Activated CD4-positive, alpha-beta T cell treated with anti-CD3 and anti-CD28 coated beads for 24 hours (primary cell): ENCODE results near the gene EML1.
"Not testable (repeated sequence)": the region's sequence is repeated elsewhere in the genome, so short reads cannot be mapped to it uniquely, and the experiment has no call there.

Source experiments
- DNase-seq, 2 donors: peaks; one replicate each; pipeline ENCODE4 v3.0.0-alpha.2; 2020; ENCODE audit warnings: low read depth in 2 of 2

EML1 gene

DNA sequence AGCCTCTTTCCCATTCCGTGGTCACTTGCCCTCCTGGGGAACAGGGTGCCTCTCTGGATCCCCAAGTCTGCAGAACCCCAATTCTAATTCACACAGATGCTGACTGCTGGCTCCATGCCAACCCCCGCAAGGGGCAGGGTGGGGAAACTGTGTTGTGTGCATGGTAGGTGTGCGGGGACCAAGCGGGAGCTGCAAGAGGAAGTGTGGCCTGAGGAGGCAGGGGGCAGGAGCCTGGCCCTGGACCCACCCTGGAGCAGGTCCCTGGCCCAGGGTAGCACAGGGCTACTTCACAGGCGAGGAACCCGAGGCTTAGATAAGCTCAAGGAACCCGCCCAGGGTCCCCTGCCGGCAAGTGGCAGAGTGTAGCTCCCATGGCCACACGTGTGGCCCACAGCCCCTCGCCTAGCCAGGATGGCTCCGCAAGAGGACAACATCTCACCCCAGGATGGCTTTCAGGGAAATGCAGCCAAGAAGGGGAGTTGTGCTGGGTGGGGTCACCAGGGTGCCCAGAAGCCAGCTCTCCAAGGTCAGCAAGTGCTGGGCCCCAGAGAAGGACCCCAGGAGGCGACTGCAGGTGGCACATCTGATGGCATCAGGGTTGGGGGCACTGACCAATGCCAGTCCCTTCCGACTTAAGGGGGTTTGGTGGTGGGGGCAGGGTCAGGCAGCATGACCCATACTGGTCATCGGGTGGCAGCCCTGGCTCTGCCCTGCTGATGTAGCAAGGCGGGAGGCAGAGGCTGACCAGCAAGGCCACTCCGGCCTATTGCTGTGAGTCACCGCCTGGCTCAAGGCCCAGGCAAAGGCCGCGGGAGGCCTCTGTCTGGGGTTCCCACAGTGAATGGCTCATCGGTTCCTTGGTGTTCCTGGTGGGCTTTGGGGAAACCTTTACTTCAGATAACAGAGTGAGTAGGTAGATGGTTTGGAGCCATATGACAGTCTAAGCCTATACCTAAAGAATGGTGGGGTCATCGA, 37.3 kb upstream of the EML1 start:
- no peak for DNase-seq

DNA sequence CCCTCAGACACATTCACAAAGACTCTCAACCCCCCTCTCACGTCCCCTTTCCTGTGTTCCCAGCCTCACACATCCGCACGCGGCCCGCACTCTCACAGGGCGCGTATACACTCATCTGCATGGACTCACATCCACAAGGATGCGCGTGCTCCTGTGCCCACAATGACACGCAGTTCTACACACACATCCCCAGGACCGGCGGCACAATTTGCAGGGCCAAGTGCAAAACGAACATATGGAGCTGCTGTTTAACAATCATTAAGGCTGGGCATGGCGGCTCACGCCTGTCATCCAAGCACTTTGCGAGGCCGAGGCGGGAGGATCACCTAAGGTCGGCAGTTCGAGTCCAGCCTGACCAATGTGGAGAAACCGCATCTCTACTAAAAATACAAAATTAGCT, 36.4 kb upstream of the EML1 start:
- DNase-seq = no peak

DNA sequence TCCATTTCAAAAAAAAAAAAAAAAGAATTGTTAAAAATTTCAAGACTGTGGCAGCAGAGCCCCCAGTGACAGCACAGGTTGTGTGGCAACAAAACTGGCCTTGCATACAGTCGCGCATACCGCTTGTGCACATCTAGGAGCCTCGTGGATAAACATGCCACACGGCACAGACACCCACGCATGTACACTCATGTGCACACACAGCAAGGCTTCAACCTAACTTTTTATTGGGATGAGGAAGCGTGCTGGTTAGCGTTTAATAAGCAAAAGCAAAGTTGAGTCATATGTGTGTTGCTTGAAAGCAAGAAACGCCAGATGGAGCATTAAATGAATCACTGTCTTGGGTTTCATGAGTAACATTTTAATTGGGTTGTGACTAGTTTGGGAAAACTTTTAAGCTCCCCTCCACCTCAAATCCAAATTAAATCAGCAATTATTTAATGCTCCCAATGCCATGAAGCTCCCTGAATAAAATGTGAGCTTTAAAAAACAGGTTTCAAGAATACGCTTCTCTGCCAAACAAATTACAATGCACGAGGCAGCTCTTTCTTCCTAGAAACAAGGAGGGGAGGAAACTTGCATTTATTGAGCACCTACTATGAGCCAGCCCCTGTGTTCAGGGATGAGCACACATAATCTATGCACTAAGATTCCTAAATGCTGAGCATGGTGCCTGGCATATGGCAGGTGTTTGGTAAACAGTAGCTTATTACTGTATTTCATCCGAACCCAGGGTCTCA, 35.7 kb upstream of the EML1 start:
- no peak for DNase-seq

DNA sequence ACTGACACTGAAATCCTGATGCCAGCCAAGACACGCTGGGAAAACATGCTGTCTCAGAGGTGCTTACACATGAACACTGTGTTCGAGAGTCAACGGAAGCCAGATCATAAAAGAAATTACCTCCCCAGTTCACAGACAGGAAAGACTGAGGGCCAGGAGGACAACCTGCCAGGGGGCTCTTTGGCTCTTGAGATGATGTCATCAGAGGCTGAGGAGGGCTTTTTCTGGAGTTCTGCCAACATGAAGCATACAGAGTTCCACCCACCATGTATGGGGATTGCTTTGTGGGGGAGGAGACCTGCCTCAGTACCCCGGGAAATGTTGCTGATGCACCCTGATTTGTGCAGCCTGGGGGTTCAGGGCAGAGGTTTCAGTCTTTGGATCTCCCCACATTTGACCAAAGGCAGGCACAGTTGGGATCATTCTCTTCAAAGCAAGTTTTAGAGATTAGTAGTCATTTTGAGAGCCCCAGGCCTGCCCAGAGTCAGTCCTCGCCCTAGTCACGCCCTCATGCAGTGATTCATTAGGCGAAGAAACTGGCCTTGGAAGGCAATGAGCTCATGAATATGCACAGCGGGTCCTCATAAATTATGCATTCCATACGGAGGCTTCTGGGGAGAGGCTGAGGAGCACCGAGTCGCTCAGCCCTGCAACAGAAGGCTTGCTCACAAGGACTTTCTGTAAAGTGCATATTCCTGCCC, 34.9 kb upstream of the EML1 start:
- DNase-seq = no peak

DNA sequence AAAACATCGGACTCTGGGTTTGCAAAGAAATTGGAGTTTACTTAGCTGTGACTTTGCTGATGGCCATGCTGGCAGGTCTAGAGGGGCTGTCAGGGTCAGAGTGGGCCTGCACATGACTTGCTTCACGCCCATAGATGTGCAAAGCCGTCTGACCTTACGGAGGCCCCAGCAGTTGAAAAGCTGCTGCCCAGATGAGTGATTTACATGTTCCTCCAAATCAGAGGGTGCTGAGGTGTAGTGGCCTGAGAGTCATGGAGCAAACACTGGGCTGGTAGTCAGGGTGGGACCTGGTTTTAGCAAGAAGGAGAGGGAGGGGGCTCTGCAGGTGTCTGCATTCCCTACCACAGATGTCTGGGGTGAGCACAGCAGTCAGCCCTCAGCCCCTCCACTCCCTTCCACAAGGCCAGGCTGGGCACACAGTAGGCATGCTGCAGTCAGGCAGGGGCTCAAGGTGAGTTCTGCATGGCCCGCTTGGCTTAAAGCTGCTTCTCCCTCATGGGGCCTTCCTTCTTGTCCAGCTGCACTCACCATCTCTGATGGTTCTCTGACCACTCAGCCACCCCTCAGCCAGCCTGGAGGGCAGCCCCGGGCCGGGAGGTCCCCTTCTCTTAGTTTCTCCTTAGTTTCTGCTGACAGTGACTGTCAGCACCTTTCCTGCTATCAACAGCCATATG, 34.2 kb upstream of the EML1 start:
- DNase-seq = no peak

DNA sequence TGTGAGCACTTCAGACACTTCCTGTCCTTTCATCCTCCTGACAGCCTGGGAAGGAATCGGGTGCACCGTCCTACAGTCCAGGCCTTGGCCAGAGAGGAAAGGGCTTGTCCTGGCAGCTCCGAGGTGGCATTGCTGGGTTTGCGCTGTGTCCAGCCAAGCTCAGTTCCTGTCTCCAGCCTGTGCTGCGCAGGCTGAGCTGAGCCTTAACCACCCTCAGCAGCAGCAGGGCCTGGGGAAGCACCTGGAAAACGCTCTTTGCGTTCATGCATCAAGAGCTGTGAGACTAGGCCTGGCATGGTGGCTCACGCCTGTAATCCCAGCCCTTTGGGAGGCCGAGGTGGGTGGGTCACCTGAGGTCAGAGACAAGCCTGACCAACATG, 33.7 kb upstream of the EML1 start:
- DNase-seq = no peak

DNA sequence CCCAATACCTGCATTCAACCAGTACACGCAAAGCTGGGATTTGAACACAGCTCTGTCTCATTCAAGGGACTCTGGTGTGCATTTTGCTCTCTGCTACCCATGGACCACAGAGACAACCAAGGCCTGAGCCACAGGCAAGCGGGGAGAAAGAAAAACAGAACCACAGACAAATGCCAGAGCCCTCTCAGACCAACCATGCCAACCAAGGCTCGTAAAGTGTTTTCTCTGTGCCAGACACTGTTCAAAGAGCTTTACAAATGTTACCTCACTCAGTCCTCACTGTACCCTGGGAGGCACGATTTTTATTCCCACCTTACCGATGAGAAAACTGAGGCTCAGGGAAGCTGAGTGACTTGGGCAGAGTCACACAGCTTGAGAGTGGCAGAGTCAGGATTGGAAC, 32.4 kb upstream of the EML1 start:
- DNase-seq = no peak

DNA sequence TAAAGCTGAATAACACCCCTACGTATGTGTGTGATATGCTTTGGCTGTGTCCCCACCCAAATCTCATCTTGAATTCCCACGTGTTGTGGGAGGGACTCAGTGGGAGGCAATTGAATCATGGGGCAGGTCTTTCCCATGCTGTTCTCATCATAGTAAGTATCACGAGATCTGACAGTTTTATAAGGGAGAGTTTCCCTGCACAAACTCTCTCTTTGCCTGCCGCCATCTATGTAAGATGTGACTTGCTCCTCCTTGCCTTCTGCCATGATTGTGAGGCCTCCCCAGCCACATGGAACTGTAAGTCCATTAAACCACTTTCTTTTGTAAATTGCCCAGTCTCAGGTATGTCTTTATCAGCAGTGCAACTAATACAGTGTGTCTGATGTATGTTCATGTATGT, 30.3 kb upstream of the EML1 start:
- not testable (repeated sequence) for DNase-seq

DNA sequence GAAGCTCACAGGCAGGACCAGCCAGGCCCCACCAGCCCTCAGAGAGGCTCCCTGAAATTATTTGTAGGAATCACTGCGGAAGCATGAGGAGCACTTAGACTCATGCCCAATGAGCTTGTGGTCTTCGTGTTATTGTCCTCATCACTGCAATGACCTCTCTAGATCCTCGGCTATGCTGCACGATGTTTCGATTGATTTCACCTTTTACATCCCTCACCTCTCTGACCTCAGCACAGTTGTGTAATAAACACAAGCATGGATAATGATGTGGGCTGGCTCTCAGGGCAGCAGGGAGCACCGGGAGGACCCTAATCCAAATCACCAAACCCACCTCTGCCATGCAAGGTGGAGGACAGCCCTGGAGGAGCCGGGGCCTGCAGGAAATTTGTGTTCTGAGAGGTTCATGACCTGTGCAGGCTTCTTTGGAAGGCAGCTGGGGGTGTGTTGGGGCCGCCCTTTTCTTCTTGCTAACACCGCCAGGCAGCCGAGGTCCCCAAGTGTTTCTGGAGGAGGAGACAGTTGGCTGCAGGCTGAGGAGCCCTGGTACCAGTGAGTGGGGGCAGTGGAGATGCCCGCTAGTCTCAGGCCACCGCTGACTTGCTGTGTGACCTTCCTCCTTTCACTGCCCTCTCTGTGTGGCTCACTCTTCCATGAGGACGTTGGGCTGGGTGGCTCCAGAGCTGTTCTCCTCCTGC, 29.5 kb upstream of the EML1 start:
- DNase-seq = no peak

DNA sequence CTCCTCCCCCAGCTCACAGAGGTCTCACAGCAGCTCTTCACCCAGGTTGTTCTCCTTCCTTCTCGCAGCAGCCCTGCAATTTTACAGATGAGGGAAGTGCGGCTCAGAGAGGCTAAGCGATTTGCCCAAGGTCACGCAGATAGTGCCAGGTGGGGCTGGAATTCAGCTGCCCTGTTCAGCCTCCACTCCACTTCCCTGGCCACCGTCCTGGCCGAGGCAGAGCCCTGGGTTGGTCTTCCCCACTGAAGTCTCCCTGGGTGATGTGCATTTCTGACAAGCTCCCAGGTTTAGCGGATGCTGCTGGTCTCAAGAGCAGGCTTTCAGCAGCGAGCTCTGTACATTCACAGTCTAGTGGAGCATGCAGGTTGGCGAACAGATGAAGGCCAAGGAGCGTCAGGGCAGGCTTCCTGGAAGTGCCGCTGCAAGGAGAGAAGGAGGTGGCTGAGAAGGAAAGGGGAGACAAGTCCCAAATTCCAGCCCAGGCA, 28.9 kb upstream of the EML1 start:
- DNase-seq = no peak

DNA sequence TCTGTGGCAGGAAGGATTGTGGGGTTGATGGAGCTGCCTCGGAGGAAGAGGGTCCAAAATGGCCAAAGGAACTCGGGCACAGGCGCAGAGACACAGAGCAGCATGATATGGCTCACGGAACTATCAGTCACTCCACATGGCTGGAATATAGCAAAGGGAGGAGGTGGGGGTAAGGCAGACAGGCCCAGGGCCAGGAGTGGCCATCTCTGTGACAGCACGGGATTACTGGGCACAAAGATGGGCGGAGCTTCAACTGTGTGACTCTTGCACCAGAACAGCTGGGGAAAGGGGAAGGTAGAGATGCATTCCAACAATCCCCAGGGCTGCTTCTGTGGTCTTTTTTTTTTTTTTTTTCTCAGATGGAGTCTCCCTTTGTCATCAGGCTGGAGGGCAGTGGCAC, 24.8 kb upstream of the EML1 start:
- no peak for DNase-seq

DNA sequence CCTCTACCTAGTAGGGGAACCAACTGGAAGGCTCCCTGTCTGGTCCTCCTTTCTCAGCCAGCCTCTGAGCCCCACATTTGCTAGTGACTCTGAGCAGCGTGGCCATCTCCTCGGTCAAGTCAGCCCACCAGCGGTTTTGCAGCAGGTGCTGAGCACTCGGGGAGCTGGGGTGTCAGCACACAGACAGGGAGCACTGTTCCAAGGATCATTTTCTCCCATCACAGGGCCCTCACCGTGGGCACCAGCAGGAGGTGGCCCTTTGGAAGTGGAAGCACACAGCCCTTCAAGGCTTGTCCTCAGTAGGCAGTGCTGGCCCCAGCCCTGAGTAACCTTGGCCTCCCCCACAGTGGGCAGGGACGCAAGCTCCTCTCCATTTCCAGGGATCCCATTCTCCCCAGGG, 24.1 kb upstream of the EML1 start:
- DNase-seq = no peak

DNA sequence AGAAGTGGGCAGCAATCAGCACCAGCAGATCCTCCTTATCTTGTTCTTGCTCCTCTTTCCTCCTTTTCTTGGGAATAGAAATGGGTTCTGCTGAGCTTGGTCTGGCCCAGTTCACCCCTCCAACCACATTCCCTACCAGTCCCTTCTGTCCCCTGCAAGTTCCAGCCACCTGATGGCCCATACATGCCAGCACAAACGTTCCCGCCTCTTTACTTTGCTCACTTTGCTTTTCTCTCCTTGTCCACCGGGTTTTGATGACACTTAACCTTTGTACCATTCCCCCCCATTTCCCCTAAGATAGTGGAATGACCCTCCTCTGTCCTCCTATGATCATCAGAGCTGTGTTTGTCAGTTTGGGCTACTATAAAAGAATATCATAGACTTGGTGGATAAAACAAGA, 23.4 kb upstream of the EML1 start:
- no peak for DNase-seq

DNA sequence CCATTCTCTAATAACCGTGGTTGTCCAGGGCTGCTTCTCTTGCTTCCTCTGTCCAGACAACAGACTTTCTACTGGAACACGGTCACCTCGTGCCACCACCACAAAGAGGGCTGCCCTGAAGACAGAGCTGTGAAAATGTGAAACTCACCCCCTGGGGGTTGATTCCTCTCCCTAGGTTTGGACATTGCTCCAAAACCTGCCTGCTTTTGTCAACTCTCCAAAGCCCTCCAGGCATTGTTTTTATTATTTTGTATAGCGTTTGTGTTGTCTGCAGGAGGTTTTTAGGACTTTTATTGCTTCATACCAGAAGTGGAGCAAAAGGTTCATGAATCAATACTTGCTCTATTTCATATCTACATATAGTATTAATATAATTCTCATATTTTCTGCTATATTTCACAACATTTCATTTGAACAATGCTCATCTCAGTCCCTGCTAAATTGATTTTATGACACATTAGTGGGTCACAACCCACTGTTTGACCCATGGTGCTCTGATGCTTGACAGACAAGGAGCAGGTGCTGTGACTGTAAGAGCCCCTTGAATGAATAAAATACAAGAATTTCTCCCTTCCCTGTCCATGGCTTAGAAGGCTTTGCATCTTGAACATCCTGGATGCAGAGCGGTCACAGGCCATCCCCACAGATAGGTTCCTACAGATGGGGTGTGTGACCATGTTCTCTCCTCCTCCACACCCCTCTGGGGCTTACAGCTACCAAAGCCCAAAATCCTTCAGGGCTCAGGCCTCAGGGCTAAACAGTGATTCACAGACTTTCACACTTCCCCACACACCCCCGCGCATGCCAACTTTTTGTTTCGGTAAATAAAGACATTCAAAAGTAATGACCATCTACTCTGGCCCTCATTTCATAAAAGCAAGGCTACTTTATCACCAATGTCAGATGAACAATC, 20.6 kb upstream of the EML1 start:
- no peak for DNase-seq

DNA sequence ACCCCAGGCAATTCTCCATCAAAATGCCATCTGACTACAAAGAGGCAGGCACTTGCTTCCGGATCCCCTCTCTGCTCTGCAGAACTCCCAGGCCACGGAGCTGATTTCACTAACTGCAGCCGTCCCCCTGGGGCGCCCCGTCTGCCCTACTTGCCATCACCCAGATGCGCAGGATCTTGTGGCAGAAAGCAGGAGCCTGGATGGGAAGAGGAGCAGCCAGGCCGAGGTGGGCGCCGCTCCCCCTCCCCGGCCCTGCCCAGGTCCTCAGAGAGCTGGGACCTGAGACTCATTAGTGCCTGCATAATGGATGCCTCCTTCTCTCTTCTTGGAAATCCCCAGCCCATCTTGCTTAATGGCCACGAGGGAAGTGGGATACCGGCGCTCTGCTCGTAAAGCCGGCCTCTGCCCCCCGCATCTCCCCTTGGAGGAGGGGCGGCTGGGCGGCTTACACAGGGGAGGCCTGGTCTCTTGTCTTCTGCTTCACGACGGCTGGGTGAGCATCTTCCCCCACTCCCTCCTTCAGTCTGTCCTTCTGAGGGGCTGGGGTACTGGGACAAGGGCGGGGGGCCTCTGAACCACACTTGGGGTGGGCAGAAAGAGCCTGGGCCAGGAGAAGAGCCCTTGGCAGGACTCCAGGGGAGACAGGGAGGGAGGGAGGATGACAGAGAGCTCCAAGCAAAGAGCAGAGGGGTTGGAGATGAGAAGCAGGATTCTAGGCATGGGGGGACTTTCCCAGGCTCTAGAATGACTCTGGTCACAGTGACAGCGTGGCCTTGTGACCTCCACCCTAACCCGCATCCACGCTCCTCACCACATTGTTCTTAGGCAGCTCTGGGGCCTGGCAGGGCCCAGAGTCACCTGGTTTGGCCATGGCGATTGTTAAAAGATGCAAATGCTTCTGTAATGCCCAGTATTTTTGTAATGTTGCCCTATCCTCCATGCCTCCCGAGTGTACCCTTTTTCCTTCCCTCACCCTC, 19.4 kb upstream of the EML1 start:
- no peak for DNase-seq

DNA sequence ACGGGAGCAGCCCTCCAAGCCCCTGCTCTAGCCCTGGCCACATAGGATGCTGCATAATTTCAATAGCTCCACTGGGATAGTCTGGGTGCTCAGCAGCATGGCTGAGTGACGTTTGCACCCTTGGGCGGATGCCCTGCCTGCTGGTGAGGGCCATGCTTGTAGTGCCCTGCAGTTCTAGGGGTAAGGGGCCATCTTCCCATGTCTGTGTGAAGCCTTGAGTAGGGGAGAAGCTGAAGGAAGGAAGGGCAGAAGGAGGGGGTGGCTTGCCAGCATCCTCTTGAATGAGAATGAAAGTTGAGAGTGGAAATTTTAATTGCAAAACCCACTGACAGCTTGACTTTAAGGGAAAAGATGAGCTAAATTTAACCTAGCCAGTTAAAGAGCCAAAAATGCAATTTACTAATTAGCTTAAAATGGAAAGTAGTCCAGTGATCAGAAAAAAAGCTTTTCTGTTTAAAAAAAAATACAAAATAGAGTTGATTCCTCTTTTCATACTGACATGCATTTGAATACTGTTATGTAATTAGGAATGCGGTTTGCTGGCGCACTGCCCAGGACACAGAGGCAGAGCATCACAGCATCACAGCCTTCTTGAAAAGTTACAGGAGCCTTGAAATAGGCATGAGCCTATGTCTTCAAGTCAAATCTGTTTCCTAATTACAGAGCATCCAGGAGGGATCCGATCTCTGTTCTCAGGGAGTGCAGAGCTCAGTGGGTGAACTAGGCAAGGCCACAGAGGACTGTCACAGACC, 18.5 kb upstream of the EML1 start:
- DNase-seq = no peak

DNA sequence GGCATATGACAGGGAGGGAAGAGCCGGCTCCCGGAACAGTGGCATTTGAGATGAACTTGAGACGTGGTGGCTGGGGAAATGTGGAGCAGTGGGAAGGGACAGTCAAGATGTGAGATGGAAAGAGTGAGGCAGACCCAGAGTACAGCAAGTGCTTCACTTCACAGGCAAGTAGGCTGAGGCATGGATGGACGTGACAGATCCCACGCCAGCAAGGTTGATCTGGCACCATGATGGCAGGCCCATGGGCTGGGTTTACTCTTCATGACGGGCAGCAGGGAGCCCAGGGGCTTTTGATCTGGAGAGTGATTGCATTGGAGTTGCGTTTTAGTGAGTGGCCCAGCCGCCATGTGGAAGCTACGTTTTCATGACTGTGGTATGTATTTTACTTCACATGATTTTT, 17.9 kb upstream of the EML1 start:
- no peak for DNase-seq

DNA sequence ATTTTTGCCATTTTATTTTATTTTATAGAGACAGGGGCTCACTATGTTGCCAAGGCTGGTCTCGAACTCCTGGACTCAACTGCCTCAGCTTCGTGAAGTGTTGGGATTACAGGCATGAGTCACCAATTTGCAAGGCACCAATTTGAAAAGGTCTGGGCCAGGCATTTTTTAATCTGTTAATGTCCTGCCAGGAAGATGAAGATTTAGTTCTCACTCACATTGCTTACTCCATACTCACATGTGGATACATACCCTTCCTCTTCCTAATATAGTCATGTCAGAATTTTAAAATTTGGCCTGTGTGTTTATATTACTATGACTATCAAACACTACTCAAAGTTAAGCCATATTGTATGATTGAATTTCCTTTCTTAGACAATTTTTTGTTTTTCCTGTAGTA, 15.3 kb upstream of the EML1 start:
- DNase-seq = no peak
